Testis (tissue), 3 donors: Measurements from ENCODE around the gene IGSF9B. TPM values are rescaled to one million over a fixed set of nuclear protein-coding genes. Genes with fewer than 3 reads are reported as not detected.

ENCODE experiments used
- DNase-seq: peaks from one replicate; pipeline ENCODE4 v3.0.0-alpha.2; 2019
- H3K27ac ChIP-seq, 2 donors: fragments of 200-600 bp; sonication (generic); one replicate each; pipeline ENCODE4 v1.5.1; 2019
- H3K27me3 ChIP-seq: fragments of 200-600 bp; sonication (generic); one replicate; pipeline ENCODE4 v1.5.1; 2019
- H3K36me3 ChIP-seq: fragments of 200-600 bp; sonication (generic); one replicate; pipeline ENCODE4 v1.5.1; 2017; ENCODE audit warnings: low read depth; ENCODE audit errors: missing control alignments
- H3K4me1 ChIP-seq: fragments of 200-600 bp; sonication (generic); one replicate; pipeline ENCODE4 v1.5.1; 2019
- H3K4me3 ChIP-seq, 2 donors: fragments of 200-600 bp; sonication (generic); one replicate each; pipeline ENCODE4 v1.5.1; 2017 to 2019
- H3K9me3 ChIP-seq: fragments of 200-600 bp; sonication (generic); one replicate; pipeline ENCODE4 v1.5.1; 2017
- CTCF ChIP-seq, 3 experiments: fragments of 450-650 bp in 2 of 3; fragments of 200-600 bp in 1 of 3; sonication (generic) in 1 of 3; IDR thresholded peaks; one replicate each; pipeline ENCODE4 v1.5.1; 2016 to 2019; ENCODE audit warnings: antibody characterized with exemption in 3 of 3, mild to moderate bottlenecking in 2 of 3, moderate library complexity in 1 of 3
- POLR2A ChIP-seq: fragments of 450-650 bp; IDR thresholded peaks from one replicate; pipeline ENCODE4 v1.6.1; 2017; ENCODE audit warnings: antibody characterized with exemption, mild to moderate bottlenecking, moderate library complexity
- WGBS, 2 donors: methylation state at CpG; one replicate each; pipeline ENCODE4 v1.1.5; 2018; 5-methylcytosine and 5-hydroxymethylcytosine counted together
- intact Hi-C: fragments of 100-400 bp; cut with DNase I; formaldehyde crosslinking; loops from one replicate; pipeline ENCODE4 v1.15.1; 2023; ENCODE audit warnings: low total_unique reads
- polyA plus RNA-seq: library from polyadenylated mRNA; stranded (reverse); fragments of 350-450 nt; fragmentation: Illumina TruSeq; extraction: RNeasy Lipid Tissue Mini Kit (QIAGEN cat#74804); gene quantifications from one replicate; pipeline ENCODE4 v1.2.3, GENCODE V29; 2014; ENCODE audit warnings: low read depth, low replicate concordance; ENCODE audit not compliant: insufficient read depth
- total RNA-seq, 2 donors: library from RNA; depleted of rRNA; stranded (reverse); fragments of >200 nt; gene quantifications; one replicate each; pipeline ENCODE4 v1.2.3, GENCODE V29; 2016

IGSF9B gene
- total and polyA plus RNA-seq, 3 donors from 2014 or later, result 16.8 to 119 (median 71.9) TPM

- TF ChIP-seq CTCF (IDR thresholded peaks at IDR 0.05), result no peak
- TF ChIP-seq POLR2A, result no peak
- Histone ChIP-seq H3K9me3 (no peaks in the 10 kb centered on the region), H3K4me1 (no peaks in the 10 kb centered on the region), H3K36me3 (no peaks in the 10 kb centered on the region), H3K4me3 (no peak overlapping the region), H3K27ac (no peak overlapping the region), H3K27me3 (no peaks in the 10 kb centered on the region)
- DNase-seq, result no peak
- WGBS, 2 donors, result 78% methylated on average over 11 of the region's 11 CpGs; no CpG with 5 or more reads in 1 of the 2 donors
- intact Hi-C loops, result no loop called here
These were observed 15.1 kb upstream of the IGSF9B start for GRCh38 chr11:133971881-133972280.

GRCh38 chr11:133969112-133969511 is 12.3 kb upstream of the IGSF9B start:
- no peak for TF ChIP-seq POLR2A
- TF ChIP-seq CTCF (IDR thresholded peaks at IDR 0.05), result no peak
- H3K9me3 ChIP-seq, result no peaks in the 10 kb centered on the region
- no peaks in the 10 kb centered on the region for H3K27me3 ChIP-seq
- no peaks in the 10 kb centered on the region for H3K4me1 ChIP-seq
- 79 to 81% methylated on average over 11 of the region's 11 CpGs for WGBS, 2 donors
- intact Hi-C loops, result no loop called here
- H3K27ac ChIP-seq, result no peak overlapping the region
- no peak overlapping the region for H3K4me3 ChIP-seq
- H3K36me3 ChIP-seq, result no peaks in the 10 kb centered on the region
- no peak for DNase-seq

DNA sequence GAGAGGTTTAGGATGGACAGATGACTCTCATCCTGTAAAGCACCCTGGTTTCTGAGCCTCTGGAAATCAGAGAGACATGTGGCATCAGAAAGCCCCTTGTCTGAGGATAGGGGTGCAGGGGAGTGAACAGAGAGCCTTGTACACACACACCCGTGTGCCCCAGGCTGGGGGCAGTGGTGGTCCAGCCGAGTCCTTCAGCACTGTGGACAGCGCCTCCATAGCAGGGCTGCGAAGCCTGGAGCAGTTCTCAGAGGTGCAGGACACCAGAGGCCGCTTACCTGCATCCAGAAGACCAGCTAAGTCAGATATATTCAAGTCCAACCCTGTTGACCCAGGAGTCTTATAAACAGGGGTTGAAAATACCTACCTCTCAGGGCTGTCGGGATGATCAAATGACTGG is 11.5 kb upstream of the IGSF9B start:
- H3K4me3 ChIP-seq, result no peak overlapping the region
- 42 to 100% methylated on average over 1 to 6 of the region's 6 CpGs for WGBS, 2 donors
- H3K27ac ChIP-seq, result no peak overlapping the region
- no peaks in the 10 kb centered on the region for H3K9me3 ChIP-seq
- no peaks in the 10 kb centered on the region for H3K4me1 ChIP-seq
- no peaks in the 10 kb centered on the region for H3K27me3 ChIP-seq
- DNase-seq, result peak; percentile 24
- intact Hi-C loops, result no loop called here
- H3K36me3 ChIP-seq, result no peaks in the 10 kb centered on the region
- TF ChIP-seq CTCF (IDR thresholded peaks at IDR 0.05) (no peak), POLR2A (no peak)

DNA sequence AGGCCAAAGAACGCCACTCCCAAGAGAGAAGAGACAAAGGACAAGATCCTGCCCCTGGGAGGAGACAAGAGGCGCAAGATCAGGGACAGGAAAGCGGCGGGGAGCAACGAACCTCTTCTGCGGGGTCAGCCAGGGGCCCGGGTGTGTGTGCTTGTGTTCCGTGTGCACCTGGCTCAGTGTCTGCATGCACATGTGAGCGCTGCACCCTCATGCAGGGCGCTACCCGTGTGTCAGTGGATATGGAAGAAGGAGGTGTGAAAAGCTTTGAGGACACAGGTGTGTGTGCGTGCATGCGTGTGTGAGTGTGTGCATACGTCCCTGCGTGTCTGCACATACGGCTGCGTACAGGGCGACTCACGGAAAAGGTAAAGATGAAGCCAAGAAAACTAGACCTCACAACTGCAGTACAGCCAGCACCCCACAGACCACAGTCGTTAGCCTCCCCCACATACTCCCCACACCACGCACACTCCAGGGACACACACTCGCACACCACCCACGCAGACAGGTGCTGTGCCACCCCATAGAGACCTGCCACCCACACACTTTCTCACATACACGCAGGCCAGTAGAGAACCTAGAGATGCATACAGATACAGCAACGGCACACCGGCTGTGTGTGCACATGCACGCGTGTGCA is 11.0 kb upstream of the IGSF9B start:
- DNase-seq, result no peak
- Histone ChIP-seq H3K9me3 (no peaks in the 10 kb centered on the region), H3K4me1 (no peaks in the 10 kb centered on the region), H3K4me3 (no peak overlapping the region), H3K27ac (no peak overlapping the region), H3K27me3 (no peaks in the 10 kb centered on the region), H3K36me3 (no peaks in the 10 kb centered on the region)
- intact Hi-C loops, result no loop called here
- TF ChIP-seq POLR2A, result no peak
- TF ChIP-seq CTCF (IDR thresholded peaks at IDR 0.05), result peak in 1 of 3 experiments; percentile 3
- 74 to 80% methylated on average over 17 to 28 of the region's 28 CpGs for WGBS, 2 donors
